MM.1S (cell line): ENCODE results near the gene UBE2U.

Source experiments
- EZH2 ChIP-seq: fragments of 300-600 bp; sonication (generic); optimal IDR thresholded peaks from 2 replicates; pipeline ENCODE3; 2017; ENCODE audit warnings: low read depth, mild to moderate bottlenecking, antibody characterized with exemption, low read length, mixed read lengths
- TF ChIP-seq, protein P1 (sequence below): fragments of 300-600 bp; sonication (generic); IDR thresholded peaks from 2 replicates; pipeline ENCODE4 v1.5.1; 2016; ENCODE audit warnings: antibody characterized with exemption, low read length, mixed read lengths

DNA sequence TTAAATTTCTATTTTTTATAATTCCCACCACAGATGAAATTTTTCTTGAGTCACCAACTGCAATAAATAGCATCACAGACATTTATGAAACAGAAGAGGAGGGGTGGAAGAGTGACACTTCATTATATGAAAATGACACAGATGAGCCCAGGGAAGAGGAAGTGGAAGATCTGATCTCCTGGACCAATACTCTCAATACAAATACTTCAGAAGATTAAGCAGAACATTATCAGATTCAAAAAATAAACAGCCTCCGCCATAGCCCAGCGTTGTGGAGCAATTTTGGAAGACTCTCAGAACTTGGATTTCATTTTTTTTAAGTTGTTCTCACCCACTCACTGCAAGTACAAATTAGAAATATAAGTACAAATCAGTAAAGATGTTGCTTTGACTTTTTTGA, 63.6 kb downstream of the UBE2U start:
- TF ChIP-seq, protein P1, sequence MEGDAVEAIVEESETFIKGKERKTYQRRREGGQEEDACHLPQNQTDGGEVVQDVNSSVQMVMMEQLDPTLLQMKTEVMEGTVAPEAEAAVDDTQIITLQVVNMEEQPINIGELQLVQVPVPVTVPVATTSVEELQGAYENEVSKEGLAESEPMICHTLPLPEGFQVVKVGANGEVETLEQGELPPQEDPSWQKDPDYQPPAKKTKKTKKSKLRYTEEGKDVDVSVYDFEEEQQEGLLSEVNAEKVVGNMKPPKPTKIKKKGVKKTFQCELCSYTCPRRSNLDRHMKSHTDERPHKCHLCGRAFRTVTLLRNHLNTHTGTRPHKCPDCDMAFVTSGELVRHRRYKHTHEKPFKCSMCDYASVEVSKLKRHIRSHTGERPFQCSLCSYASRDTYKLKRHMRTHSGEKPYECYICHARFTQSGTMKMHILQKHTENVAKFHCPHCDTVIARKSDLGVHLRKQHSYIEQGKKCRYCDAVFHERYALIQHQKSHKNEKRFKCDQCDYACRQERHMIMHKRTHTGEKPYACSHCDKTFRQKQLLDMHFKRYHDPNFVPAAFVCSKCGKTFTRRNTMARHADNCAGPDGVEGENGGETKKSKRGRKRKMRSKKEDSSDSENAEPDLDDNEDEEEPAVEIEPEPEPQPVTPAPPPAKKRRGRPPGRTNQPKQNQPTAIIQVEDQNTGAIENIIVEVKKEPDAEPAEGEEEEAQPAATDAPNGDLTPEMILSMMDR: no peak
- TF ChIP-seq EZH2: no peak
